ENCODE data around the gene CDKN3. TPM values are rescaled to one million over a fixed set of nuclear protein-coding genes. Genes with fewer than 3 reads are reported as not detected.
"Not testable (repeated sequence)": the region's sequence is repeated elsewhere in the genome, so short reads cannot be mapped to it uniquely, and the experiment has no call there.

Gene CDKN3
- polyA plus RNA-seq, 5 donors = 15.8 to 45.0 (median 28.1) TPM

GRCh38 chr14:54366736-54367735, 29.8 kb upstream of the CDKN3 start:
- DNase-seq = peak in 1 of 2 donors; percentile 55

GRCh38 chr14:54368291-54368690, 28.5 kb upstream of the CDKN3 start:
- no peak for DNase-seq

- no peak for DNase-seq
Observed at GRCh38 chr14:54369343-54369742, 27.5 kb upstream of the CDKN3 start.

- no peak for DNase-seq
Observed at GRCh38 chr14:54370323-54371198, 26.2 kb upstream of the CDKN3 start.

- no peak for DNase-seq
Observed at GRCh38 chr14:54374117-54374884, 22.5 kb upstream of the CDKN3 start.

GRCh38 chr14:54377501-54377900, 19.3 kb upstream of the CDKN3 start:
- DNase-seq = no peak

GRCh38 chr14:54378893-54379292, 17.9 kb upstream of the CDKN3 start:
- not testable (repeated sequence) for DNase-seq

GRCh38 chr14:54380558-54380957, 16.2 kb upstream of the CDKN3 start:
- DNase-seq = not testable (repeated sequence)

- DNase-seq = no peak
Observed at GRCh38 chr14:54381821-54382220, 15.0 kb upstream of the CDKN3 start.

GRCh38 chr14:54383835-54384234, 13.0 kb upstream of the CDKN3 start:
- no peak for DNase-seq

GRCh38 chr14:54385556-54385955, 11.3 kb upstream of the CDKN3 start:
- no peak for DNase-seq

GRCh38 chr14:54387328-54387727, 9.5 kb upstream of the CDKN3 start:
- no peak for DNase-seq

GRCh38 chr14:54392131-54392859, 4.5 kb upstream of the CDKN3 start:
- DNase-seq = no peak

GRCh38 chr14:54392986-54393884, 3.6 kb upstream of the CDKN3 start:
- DNase-seq = not testable (repeated sequence)

GRCh38 chr14:54394596-54394995, 2.2 kb upstream of the CDKN3 start:
- DNase-seq = no peak

GRCh38 chr14:54395284-54395683, 1.5 kb upstream of the CDKN3 start:
- DNase-seq = no peak

- DNase-seq = no peak
Observed at GRCh38 chr14:54395716-54396115, 1.1 kb upstream of the CDKN3 start.

GRCh38 chr14:54396183-54396492, 669 bp upstream of the CDKN3 start:
- peak in 1 of 2 donors; percentile 8 for DNase-seq

- no peak for DNase-seq
Observed at GRCh38 chr14:54399560-54399959, 2.8 kb downstream of the CDKN3 start.

GRCh38 chr14:54403401-54404005, 6.7 kb downstream of the CDKN3 start:
- DNase-seq = not testable (repeated sequence)
